Keratinocyte (primary cell): ENCODE measurements around the gene TRMT10C. TPM values are rescaled to one million over a fixed set of nuclear protein-coding genes. Genes with fewer than 3 reads are reported as not detected.

Experiments used
- DNase-seq: peaks from one replicate; pipeline ENCODE4 v3.0.0-alpha.2; 2011; ENCODE audit warnings: low read depth, missing footprints, low spot score
- FAIRE-seq: peaks from 2 replicates; lab custom pipeline; 2011; peaks lifted over from hg19 to GRCh38; lab: Jason Lieb, UNC
- H2AFZ ChIP-seq: 2 replicates; pipeline ENCODE4 v1.6.0; 2012; ENCODE audit warnings: low read length, control low read depth, inconsistent platforms; ENCODE audit not compliant: control insufficient read depth
- H3K27ac ChIP-seq: 2 replicates; pipeline ENCODE4 v1.5.1; 2011; ENCODE audit warnings: low read length; ENCODE audit not compliant: control insufficient read depth, insufficient read depth
- H3K27me3 ChIP-seq: 3 replicates; pipeline ENCODE4 v1.6.0; 2011; ENCODE audit warnings: low read length; ENCODE audit not compliant: control insufficient read depth, insufficient read depth; ENCODE audit errors: extremely low read depth
- H3K36me3 ChIP-seq, 2 experiments: 2 replicates in 1 of 2; 3 replicates in 1 of 2; pipeline ENCODE4 v1.5.1; 2011; ENCODE audit warnings: low read length in 2 of 2, mild to moderate bottlenecking in 1 of 2; ENCODE audit not compliant: control insufficient read depth in 2 of 2, insufficient read depth in 2 of 2; ENCODE audit errors: extremely low read depth in 1 of 2
- H3K4me1 ChIP-seq: 3 replicates; pipeline ENCODE4 v1.5.1; 2011; ENCODE audit warnings: low read length; ENCODE audit not compliant: control insufficient read depth, insufficient read depth; ENCODE audit errors: extremely low read depth
- H3K4me2 ChIP-seq: 3 replicates; pipeline ENCODE4 v1.6.0; 2011; ENCODE audit warnings: low read depth, low read length; ENCODE audit not compliant: control insufficient read depth, insufficient read depth; ENCODE audit errors: extremely low read depth
- H3K4me3 ChIP-seq, 3 experiments: fragments of 200-600 bp in 1 of 3; sonication (generic) in 1 of 3; 2 replicates in 2 of 3; 3 replicates in 1 of 3; pipeline ENCODE4 v1.5.1; 2011 to 2016; ENCODE audit warnings: low read length in 3 of 3, mild to moderate bottlenecking in 3 of 3, control low read depth in 2 of 3, inconsistent platforms in 1 of 3, low read depth in 1 of 3, mixed read lengths in 1 of 3, mixed run types in 1 of 3, moderate library complexity in 1 of 3; ENCODE audit not compliant: control insufficient read depth in 2 of 3, insufficient read depth in 2 of 3; ENCODE audit errors: extremely low read depth in 1 of 3
- H3K79me2 ChIP-seq: 2 replicates; pipeline ENCODE4 v1.6.0; 2012; ENCODE audit warnings: low read length; ENCODE audit not compliant: control insufficient read depth, insufficient read depth
- H3K9ac ChIP-seq: 3 replicates; pipeline ENCODE4 v1.6.0; 2011; ENCODE audit warnings: low read length; ENCODE audit not compliant: control insufficient read depth, insufficient read depth; ENCODE audit errors: extremely low read depth
- H3K9me1 ChIP-seq: 3 replicates; pipeline ENCODE4 v1.6.0; 2011; ENCODE audit warnings: low read length; ENCODE audit not compliant: control insufficient read depth, insufficient read depth; ENCODE audit errors: extremely low read depth
- H3K9me3 ChIP-seq: 2 replicates; pipeline ENCODE4 v1.5.1; 2012; ENCODE audit warnings: low read depth, low read length; ENCODE audit not compliant: control insufficient read depth
- H4K20me1 ChIP-seq: 3 replicates; pipeline ENCODE4 v1.6.0; 2011; ENCODE audit warnings: low read length; ENCODE audit not compliant: control insufficient read depth, insufficient read depth; ENCODE audit errors: extremely low read depth
- EZH2 ChIP-seq: IDR thresholded peaks from one replicate; pipeline ENCODE4 v1.6.1; 2012; ENCODE audit warnings: inconsistent platforms, mild to moderate bottlenecking, low read length, moderate library complexity
- dilution Hi-C: fragments of 300-500 bp; cut with MboI; formaldehyde crosslinking; loops from one replicate; pipeline ENCODE4 v1.7.0; 2020; ENCODE audit warnings: low sequenced_read_pairs; ENCODE audit not compliant: extremely low pct_ligation_motif_present
- polyA plus RNA-seq, 5 experiments: library from polyadenylated mRNA; depleted of rRNA in 3 of 5; stranded (reverse) in 3 of 5; stranded (forward) in 1 of 5; unstranded in 1 of 5; fragments of >200 nt; gene quantifications; 1 replicate in 1 of 5; 2 replicates in 3 of 5; 3 replicates in 1 of 5; pipeline versions ENCODE4 v1.2.1 to v1.2.3, GENCODE V29; 2011 to 2012; ENCODE audit warnings: missing spikeins in 2 of 5, low read depth in 1 of 5, low replicate concordance in 1 of 5
- TF ChIP-seq, protein P1 (sequence below), 3 experiments: IDR thresholded peaks in 1 of 3; conservative IDR thresholded peaks in 1 of 3; optimal IDR thresholded peaks in 1 of 3; 2 replicates in 2 of 3; 3 replicates in 1 of 3; pipeline versions ENCODE3 to v1.5.1; 2011; ENCODE audit warnings: low read length in 3 of 3, mild to moderate bottlenecking in 3 of 3, moderate library complexity in 2 of 3, control low read depth in 1 of 3, inconsistent platforms in 1 of 3; ENCODE audit not compliant: insufficient read depth in 2 of 3; ENCODE audit errors: extremely low read depth in 1 of 3

TRMT10C gene
- polyA plus RNA-seq, 1 donor (not counting 4 experiments of a cell fraction or from before 2014, with no cell fraction given), result 35.5 TPM

DNA sequence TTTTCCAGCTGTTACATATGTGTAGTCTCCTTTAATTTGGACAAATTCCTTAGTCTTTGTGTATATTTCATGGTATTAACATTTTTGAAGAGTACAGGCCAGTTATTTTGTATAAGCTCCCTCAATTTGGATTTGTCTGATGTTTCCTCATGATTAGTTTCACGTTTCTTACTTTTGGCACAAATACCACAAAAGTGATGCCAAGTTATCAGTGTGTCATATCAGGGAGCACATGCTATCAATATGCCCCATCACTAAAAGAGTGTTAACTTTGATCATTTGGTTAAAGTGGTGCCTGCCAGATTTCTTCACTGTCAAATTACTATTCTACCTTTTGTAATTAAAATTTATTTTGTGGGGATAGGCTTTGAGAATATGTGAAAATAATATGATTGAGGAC, 26.9 kb downstream of the TRMT10C start:
- H3K9me3 ChIP-seq, result no peaks in the 10 kb centered on the region
- H3K27me3 ChIP-seq, result no peaks in the 10 kb centered on the region
- no peaks in the 10 kb centered on the region for H4K20me1 ChIP-seq
- H3K4me3 ChIP-seq, result no peak overlapping the region
- no peak overlapping the region for H3K27ac ChIP-seq
- peaks cover 43% of the 10 kb centered on the region for H3K79me2 ChIP-seq
- TF ChIP-seq, protein P1, sequence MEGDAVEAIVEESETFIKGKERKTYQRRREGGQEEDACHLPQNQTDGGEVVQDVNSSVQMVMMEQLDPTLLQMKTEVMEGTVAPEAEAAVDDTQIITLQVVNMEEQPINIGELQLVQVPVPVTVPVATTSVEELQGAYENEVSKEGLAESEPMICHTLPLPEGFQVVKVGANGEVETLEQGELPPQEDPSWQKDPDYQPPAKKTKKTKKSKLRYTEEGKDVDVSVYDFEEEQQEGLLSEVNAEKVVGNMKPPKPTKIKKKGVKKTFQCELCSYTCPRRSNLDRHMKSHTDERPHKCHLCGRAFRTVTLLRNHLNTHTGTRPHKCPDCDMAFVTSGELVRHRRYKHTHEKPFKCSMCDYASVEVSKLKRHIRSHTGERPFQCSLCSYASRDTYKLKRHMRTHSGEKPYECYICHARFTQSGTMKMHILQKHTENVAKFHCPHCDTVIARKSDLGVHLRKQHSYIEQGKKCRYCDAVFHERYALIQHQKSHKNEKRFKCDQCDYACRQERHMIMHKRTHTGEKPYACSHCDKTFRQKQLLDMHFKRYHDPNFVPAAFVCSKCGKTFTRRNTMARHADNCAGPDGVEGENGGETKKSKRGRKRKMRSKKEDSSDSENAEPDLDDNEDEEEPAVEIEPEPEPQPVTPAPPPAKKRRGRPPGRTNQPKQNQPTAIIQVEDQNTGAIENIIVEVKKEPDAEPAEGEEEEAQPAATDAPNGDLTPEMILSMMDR (optimal IDR thresholded peaks at IDR 0.05 in 1 of 3, IDR thresholded peaks at IDR 0.05 in 1 of 3, conservative IDR thresholded peaks at IDR 0.05 in 1 of 3; ENCODE audit: extremely low read depth in 1 of 3, insufficient read depth in 2 of 3, low read length in 3 of 3), result no peak
- no peak for TF ChIP-seq EZH2
- DNase-seq, result no peak
- no peak overlapping the region for H2AFZ ChIP-seq
- H3K4me2 ChIP-seq, result no peak overlapping the region
- no peak overlapping the region for H3K9ac ChIP-seq
- dilution Hi-C loops, result no loop called here
- peaks cover 6 to 19% of the 10 kb centered on the region in 2 experiments for H3K36me3 ChIP-seq
- FAIRE-seq, result no peak
- no peaks in the 10 kb centered on the region for H3K4me1 ChIP-seq
- no peaks in the 10 kb centered on the region for H3K9me1 ChIP-seq

DNA sequence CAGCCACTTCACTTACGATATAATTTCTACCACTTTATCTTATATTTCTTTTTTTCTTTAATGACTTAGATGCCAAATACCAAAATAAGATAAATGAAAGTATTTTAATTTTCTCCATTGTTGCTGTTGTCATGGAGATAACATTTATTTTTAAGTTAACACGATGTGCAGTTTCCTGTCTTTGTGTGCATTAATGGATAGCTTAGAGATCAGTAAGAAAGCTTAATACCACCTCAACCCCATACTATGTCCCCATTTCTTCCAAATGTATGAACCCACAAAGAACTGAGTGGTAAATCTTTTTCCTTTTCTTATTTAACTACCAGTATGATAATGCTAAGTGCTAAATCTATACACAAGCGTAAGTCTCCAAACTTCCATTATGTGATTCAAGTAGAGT, 29.4 kb downstream of the TRMT10C start:
- Histone ChIP-seq H3K4me2 (no peak overlapping the region), H3K4me1 (no peaks in the 10 kb centered on the region), H3K9me1 (no peaks in the 10 kb centered on the region), H3K4me3 (no peak overlapping the region), H3K9me3 (no peaks in the 10 kb centered on the region), H4K20me1 (no peaks in the 10 kb centered on the region), H3K36me3 (peaks cover 6 to 30% of the 10 kb centered on the region in 2 experiments), H3K27ac (no peak overlapping the region), H2AFZ (no peak overlapping the region), H3K27me3 (no peaks in the 10 kb centered on the region), H3K79me2 (peaks cover 26% of the 10 kb centered on the region), H3K9ac (no peak overlapping the region)
- no peak for DNase-seq
- FAIRE-seq, result no peak
- TF ChIP-seq, protein P1 (optimal IDR thresholded peaks at IDR 0.05 in 1 of 3, IDR thresholded peaks at IDR 0.05 in 1 of 3, conservative IDR thresholded peaks at IDR 0.05 in 1 of 3; ENCODE audit: extremely low read depth in 1 of 3, insufficient read depth in 2 of 3, low read length in 3 of 3), result no peak
- no peak for TF ChIP-seq EZH2
- dilution Hi-C loops, result no loop called here
